ENCODE results near the gene OTC. TPM values are rescaled to one million over a fixed set of nuclear protein-coding genes. Genes with fewer than 3 reads are reported as not detected.

OTC gene
- total RNA-seq, 1 donor from 2014 or later: not detected

GRCh38 chrX:38465686-38466085, 113.3 kb downstream of the OTC start:
- intact Hi-C loops (cut with micrococcal nuclease): no loop called here

GRCh38 chrX:38468563-38469157, 116.3 kb downstream of the OTC start:
- intact Hi-C loops (cut with micrococcal nuclease): no loop called here

Other genes with a start within 250 kb of the OTC start
- 0.09 TPM in 1 of 2 replicates, not detected in the other for gene SRPX, start 131.7 kb upstream of the OTC start, total RNA-seq
- gene RPGR, start 25.1 kb upstream of the OTC start, total RNA-seq: 5.7 and 6.0 TPM in 2 replicates
- gene TSPAN7, start 208.9 kb downstream of the OTC start, total RNA-seq: 0.11 TPM in 1 of 2 replicates, not detected in the other

All from T-helper 2 cell treated with Interferon-gamma antibody and Interleukin-4, amounts not matched to agents 100 ng/mL and 5 ng/mL, for 36 hours (primary cell).